ENCODE data around the gene ZSWIM4.
A peak's percentile ranks its signal among the peaks of the same experiment; 100 is the strongest.

The ZSWIM4 gene

DNA sequence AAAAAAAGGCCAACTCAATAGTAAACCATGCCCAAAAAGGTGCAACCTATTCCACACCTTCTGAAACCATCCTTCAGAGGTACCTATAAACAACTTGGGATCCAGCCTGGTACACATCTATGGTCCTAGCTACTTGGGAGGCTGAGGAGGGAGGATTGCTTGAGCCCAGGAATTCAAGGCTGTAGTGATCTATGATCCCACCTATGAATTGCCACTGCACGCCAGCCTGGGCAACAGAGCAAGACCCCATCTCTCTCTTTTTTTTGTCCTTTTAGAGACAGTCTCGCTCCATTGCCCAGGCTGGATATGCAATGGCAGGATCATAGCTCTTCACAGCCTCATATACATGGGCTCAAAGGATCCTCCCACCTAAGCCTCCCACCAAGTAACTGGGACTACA is 26.0 kb downstream of the ZSWIM4 start:
- TF ChIP-seq, protein P1, sequence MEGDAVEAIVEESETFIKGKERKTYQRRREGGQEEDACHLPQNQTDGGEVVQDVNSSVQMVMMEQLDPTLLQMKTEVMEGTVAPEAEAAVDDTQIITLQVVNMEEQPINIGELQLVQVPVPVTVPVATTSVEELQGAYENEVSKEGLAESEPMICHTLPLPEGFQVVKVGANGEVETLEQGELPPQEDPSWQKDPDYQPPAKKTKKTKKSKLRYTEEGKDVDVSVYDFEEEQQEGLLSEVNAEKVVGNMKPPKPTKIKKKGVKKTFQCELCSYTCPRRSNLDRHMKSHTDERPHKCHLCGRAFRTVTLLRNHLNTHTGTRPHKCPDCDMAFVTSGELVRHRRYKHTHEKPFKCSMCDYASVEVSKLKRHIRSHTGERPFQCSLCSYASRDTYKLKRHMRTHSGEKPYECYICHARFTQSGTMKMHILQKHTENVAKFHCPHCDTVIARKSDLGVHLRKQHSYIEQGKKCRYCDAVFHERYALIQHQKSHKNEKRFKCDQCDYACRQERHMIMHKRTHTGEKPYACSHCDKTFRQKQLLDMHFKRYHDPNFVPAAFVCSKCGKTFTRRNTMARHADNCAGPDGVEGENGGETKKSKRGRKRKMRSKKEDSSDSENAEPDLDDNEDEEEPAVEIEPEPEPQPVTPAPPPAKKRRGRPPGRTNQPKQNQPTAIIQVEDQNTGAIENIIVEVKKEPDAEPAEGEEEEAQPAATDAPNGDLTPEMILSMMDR (IDR thresholded peaks at IDR 0.05; ENCODE audit: insufficient read depth, low read depth, low read length, missing control alignments) = no peak
- no peak for DNase-seq (ENCODE audit: low read depth)
- no peak overlapping the region for H3K4me3 ChIP-seq (ENCODE audit: low read length)

- TF ChIP-seq, protein P1 (IDR thresholded peaks at IDR 0.05; ENCODE audit: insufficient read depth, low read depth, low read length, missing control alignments) = no peak
These were observed 28.0 kb downstream of the ZSWIM4 start for GRCh38 chr19:13823256-13823655.

GRCh38 chr19:13823901-13824300 is 28.7 kb downstream of the ZSWIM4 start:
- no peak for DNase-seq (ENCODE audit: low read depth)
- TF ChIP-seq, protein P1 (IDR thresholded peaks at IDR 0.05; ENCODE audit: insufficient read depth, low read depth, low read length, missing control alignments) = no peak
- no peak overlapping the region for H3K4me3 ChIP-seq (ENCODE audit: low read length)

More at GRCh38 chr19:13823256-13823655, 28.0 kb downstream of the ZSWIM4 start:
- no peak for DNase-seq (ENCODE audit: low read depth)
- no peak overlapping the region for H3K4me3 ChIP-seq (ENCODE audit: low read length)

GRCh38 chr19:13824703-13825102 is 29.5 kb downstream of the ZSWIM4 start:
- TF ChIP-seq, protein P1 (IDR thresholded peaks at IDR 0.05; ENCODE audit: insufficient read depth, low read depth, low read length, missing control alignments) = no peak
- no peak overlapping the region for H3K4me3 ChIP-seq (ENCODE audit: low read length)
- no peak for DNase-seq (ENCODE audit: low read depth)

DNA sequence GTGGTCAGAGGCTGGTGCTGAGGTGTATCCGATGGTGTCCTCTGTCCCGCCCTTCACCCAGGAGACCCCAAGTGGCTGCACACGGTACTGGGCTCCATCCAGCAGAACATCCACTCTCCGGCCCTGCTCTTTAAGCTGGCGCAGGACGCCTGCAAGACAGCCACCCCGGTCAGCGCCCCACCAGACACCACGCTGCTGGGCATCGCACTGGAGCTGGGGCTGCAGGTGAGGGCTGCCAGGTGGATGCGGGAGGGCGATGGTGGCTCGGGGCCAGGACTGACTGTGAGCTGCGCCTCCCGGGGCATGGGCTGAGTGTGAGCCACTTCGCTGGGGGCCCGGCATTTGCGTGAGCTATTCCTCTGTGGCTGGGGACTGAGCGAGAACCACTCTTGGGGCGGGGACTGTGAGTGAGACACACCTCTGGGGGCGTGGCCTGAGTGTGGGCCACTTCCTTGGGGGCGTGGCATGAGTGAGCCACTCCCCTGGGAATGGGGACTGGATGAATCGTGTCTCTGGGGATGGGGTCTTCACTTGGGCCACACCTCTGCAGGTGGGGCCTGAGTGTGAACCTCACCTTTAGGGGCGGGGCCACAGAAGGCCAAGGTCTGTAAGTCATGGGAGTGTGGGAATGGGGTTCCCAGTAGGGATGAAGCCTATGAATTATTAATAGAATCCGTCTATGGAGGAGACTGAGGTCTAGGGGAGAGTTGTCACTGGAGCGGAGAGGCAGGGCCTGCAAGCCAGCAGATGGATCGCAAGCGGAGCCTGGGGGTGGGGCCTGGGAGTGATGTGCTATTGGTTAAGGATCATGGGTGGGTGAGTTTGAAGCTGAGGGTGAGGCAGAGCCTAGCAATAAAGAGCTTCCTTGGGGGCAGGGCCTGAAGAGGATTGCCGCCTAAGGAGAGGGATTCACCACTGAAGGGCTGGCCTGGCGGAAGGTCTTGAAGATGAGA is 30.5 kb downstream of the ZSWIM4 start:
- TF ChIP-seq, protein P1 (IDR thresholded peaks at IDR 0.05; ENCODE audit: insufficient read depth, low read depth, low read length, missing control alignments) = peak; percentile 8
- H3K4me3 ChIP-seq (ENCODE audit: low read length) = no peak overlapping the region
- DNase-seq (ENCODE audit: low read depth) = peak; percentile 63

GRCh38 chr19:13826652-13827235 is 31.5 kb downstream of the ZSWIM4 start:
- no peak for DNase-seq (ENCODE audit: low read depth)
- TF ChIP-seq, protein P1 (IDR thresholded peaks at IDR 0.05; ENCODE audit: insufficient read depth, low read depth, low read length, missing control alignments) = no peak

More at GRCh38 chr19:13826652-13827235, 31.5 kb downstream of the ZSWIM4 start:
- H3K4me3 ChIP-seq (ENCODE audit: low read length) = no peak overlapping the region

Data from epithelial cell of esophagus (primary cell).